Adipocyte (in vitro differentiated cells): ENCODE measurements around the gene ZSCAN16.

Experiments
- DNase-seq: peaks from one replicate; pipeline ENCODE4 v3.0.0-alpha.2; 2015; ENCODE audit warnings: low read depth
- H3K27me3 ChIP-seq: replicated peaks from 2 replicates; pipeline ENCODE4 v1.7.0; 2013; ENCODE audit warnings: mild to moderate bottlenecking, low read length, moderate library complexity; ENCODE audit not compliant: control insufficient read depth, insufficient read depth
- H3K36me3 ChIP-seq: 2 replicates; pipeline ENCODE4 v1.7.0; 2013; ENCODE audit warnings: low read length, mild to moderate bottlenecking, moderate library complexity; ENCODE audit not compliant: control insufficient read depth, insufficient read depth, severe bottlenecking
- H3K4me1 ChIP-seq: 2 replicates; pipeline ENCODE4 v1.7.0; 2013; ENCODE audit warnings: mild to moderate bottlenecking, low read length, moderate library complexity; ENCODE audit not compliant: control insufficient read depth, insufficient read depth
- H3K4me3 ChIP-seq: 2 replicates; pipeline ENCODE4 v1.7.0; 2013; ENCODE audit warnings: mild to moderate bottlenecking, low read length, moderate library complexity
- H3K9ac ChIP-seq: 2 replicates; pipeline ENCODE4 v1.7.0; 2013; ENCODE audit warnings: mild to moderate bottlenecking, low read length, moderate library complexity
- H3K9me3 ChIP-seq: 2 replicates; pipeline ENCODE4 v1.7.0; 2013; ENCODE audit warnings: mild to moderate bottlenecking, low read length, moderate library complexity; ENCODE audit not compliant: control insufficient read depth

ZSCAN16 gene

DNA sequence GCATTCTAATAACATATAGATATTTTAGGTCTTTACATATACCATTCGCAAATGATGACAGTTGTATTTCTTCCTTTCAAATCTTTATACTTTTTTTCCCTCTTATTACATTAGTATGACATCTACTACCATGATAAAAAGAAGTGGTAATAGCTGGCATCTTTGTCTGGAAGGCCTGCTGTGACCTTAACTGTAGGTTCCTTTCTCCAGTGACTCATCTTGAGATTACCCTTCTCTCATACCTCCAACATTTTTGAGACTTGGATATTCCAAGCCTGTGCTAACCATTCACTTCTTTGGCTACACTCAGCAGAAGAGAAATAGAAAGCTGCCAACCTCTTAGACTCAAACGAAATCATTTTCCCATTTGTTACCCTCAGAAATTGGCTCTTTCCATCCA lies 47.6 kb downstream of the ZSCAN16 start:
- Histone ChIP-seq H3K4me1 (no peaks in the 10 kb centered on the region), H3K36me3 (peaks cover 4% of the 10 kb centered on the region), H3K27me3 (no peaks in the 10 kb centered on the region), H3K9ac (no peak overlapping the region), H3K9me3 (peaks cover 14% of the 10 kb centered on the region), H3K4me3 (no peak overlapping the region)
- no peak for DNase-seq

DNA sequence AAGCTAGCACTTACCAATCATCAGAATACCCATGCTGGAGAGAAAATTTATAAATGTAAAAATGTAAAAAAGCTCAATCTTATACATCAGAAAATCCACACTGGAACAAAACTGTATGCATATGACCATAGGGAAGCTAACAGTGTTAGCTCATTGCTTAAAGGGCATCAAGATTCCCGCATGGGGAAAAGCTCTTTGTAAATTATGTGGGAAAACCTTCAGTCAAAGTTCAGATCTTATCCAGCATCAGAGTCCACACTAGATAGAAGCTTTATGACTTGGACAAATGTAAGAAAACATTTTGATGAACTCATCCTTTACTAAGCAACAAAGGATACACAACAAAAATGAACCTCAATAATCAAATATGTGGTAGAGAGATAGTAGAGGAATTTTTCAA lies 52.0 kb downstream of the ZSCAN16 start:
- Histone ChIP-seq H3K9me3 (peaks cover 15% of the 10 kb centered on the region), H3K9ac (no peak overlapping the region)

More for the DNA sequence above, 52.0 kb downstream of the ZSCAN16 start:
- no peak for DNase-seq
- Histone ChIP-seq H3K4me3 (no peak overlapping the region), H3K4me1 (no peaks in the 10 kb centered on the region), H3K27me3 (no peaks in the 10 kb centered on the region), H3K36me3 (no peaks in the 10 kb centered on the region)
